Measurements from ENCODE around the gene PPP1R18. TPM values are rescaled to one million over a fixed set of nuclear protein-coding genes. Genes with fewer than 3 reads are reported as not detected.
A peak's percentile ranks its signal among the peaks of the same experiment; 100 is the strongest.

The PPP1R18 gene
- total and polyA plus RNA-seq, 9 of the 15 experiments (the other 6 are each of a cell fraction or from before 2014, with no cell fraction given) = 12.0 to 99.2 (median 42.6) TPM

GRCh38 chr6:30722280-30723112 is 36.1 kb upstream of the PPP1R18 start:
- Histone ChIP-seq H4K20me1 (replicated peaks; ENCODE audit: control insufficient read depth, insufficient read depth, low read length) (peaks cover 44% of the 10 kb centered on the region), H3K9ac (ENCODE audit: insufficient read depth in 1 of 2, low read depth in 2 of 2, low read length in 2 of 2) (peak overlapping the region; percentile 96), H3K4me2 (ENCODE audit: insufficient read depth, low read length) (peak overlapping the region; percentile 98), H3K27ac (ENCODE audit: extremely low read depth, low read depth, low read length) (peak overlapping the region; percentile 91), H3K4me1 (replicated peaks in 1 of 2; ENCODE audit: control insufficient read depth in 2 of 2, insufficient read depth in 2 of 2, low read length in 2 of 2) (peaks cover 19 to 21% of the 10 kb centered on the region in 2 experiments), H3K9me1 (ENCODE audit: control insufficient read depth, insufficient read depth, low read length) (peaks cover 4% of the 10 kb centered on the region), H3K27me3 (ENCODE audit: control insufficient read depth in 2 of 2, insufficient read depth in 2 of 2, low read length in 2 of 2) (no peaks in the 10 kb centered on the region), H3K36me3 (ENCODE audit: control insufficient read depth, insufficient read depth, low read length) (peaks cover 57% of the 10 kb centered on the region), H2AFZ (ENCODE audit: low read depth, low read length) (no peak overlapping the region), H3K4me3 (peak overlapping the region; percentile 89), H3K9me3 (replicated peaks; ENCODE audit: control insufficient read depth, insufficient read depth, low read depth, low read length) (no peaks in the 10 kb centered on the region), H3K79me2 (ENCODE audit: control insufficient read depth, insufficient read depth, low read length) (peaks cover 81% of the 10 kb centered on the region)
- intact Hi-C loops (cut with micrococcal nuclease) = loop anchor here (1.0 kb wide), 1 partner anchor 43 kb away; no protein-coding TSS in a partner anchor
- in situ Hi-C loops (cut with MboI) = loop anchor here (5.0 to 10.0 kb wide), 2 partner anchors 48 to 240 kb away; partner anchors contain the start of gene DHX16
- ChIA-PET POLR2A (interaction anchor here (0.6 to 27.1 kb wide), 20 partner anchors 7 to 387 kb away, joined by 3 to 524 read pairs (median 4); partner anchors contain the start of genes GTF2H4 and NRM), CTCF (ENCODE audit: low intra/inter-chr PET ratio) (interaction anchor here (0.8 to 5.0 kb wide), 7 partner anchors 9 to 239 kb away, joined by 3 to 92 read pairs (median 9); partner anchors contain the start of gene DHX16)
- 4% methylated on average over 27 of the region's 27 CpGs for WGBS (ENCODE audit: insufficient coverage, low coverage, missing lambda C conversion rate)
- BruUV-seq (replicated peaks) = no TSS peak
- peak; percentile 68 to 92 (median 76) for DNase-seq (ENCODE audit: extremely low read depth in 1 of 4, low spot score in 3 of 4)
- ATAC-seq = no peak
- peak; percentile 82 for FAIRE-seq
- TF ChIP-seq CEBPB (tag; IDR thresholded peaks at IDR 0.05) = no peak
- TF ChIP-seq USF1 (CRISPR knock-in tag; IDR thresholded peaks at IDR 0.05) = no peak
- no peak for TF ChIP-seq ATF1 (CRISPR knock-in tag; IDR thresholded peaks at IDR 0.05)
- TF ChIP-seq ATF1 (tag; IDR thresholded peaks at IDR 0.05) = peak; percentile 24; the same call in 1 of the 2 replicates
- no peak for TF ChIP-seq MBD1 (CRISPR knock-in tag; IDR thresholded peaks at IDR 0.05)
- no peak for TF ChIP-seq CREB5 (CRISPR knock-in tag; IDR thresholded peaks at IDR 0.05)
- 0 out of 2 replicates have a peak, but pooled peaks have one; percentile 30 for TF ChIP-seq RFX7 (CRISPR knock-in tag; IDR thresholded peaks at IDR 0.05)
- no peak for TF ChIP-seq RAD51 (IDR thresholded peaks at IDR 0.05; ENCODE audit: borderline replicate concordance, low read depth)
- no peak for TF ChIP-seq TCF15 (CRISPR knock-in tag; IDR thresholded peaks at IDR 0.05)
- TF ChIP-seq SOX6 (IDR thresholded peaks at IDR 0.05) = peak; percentile 63; the same call in 1 of the 2 replicates
- TF ChIP-seq TAF1 (IDR thresholded peaks at IDR 0.05; ENCODE audit: control insufficient read depth, extremely low read depth, insufficient read depth, low read length, severe bottlenecking) = no peak
- TF ChIP-seq ZNF431 (CRISPR knock-in tag; IDR thresholded peaks at IDR 0.05) = no peak; the same call in 1 of the 2 replicates
